Activated naive CD4-positive, alpha-beta T cell treated with anti-CD3 and anti-CD28 coated beads for 36 hours (primary cell): ENCODE measurements around the gene HSPA2. TPM values are rescaled to one million over a fixed set of nuclear protein-coding genes. Genes with fewer than 3 reads are reported as not detected.
"Not testable (repeated sequence)": the region's sequence is repeated elsewhere in the genome, so short reads cannot be mapped to it uniquely, and the experiment has no call there.

Source experiments
- CTCF ChIA-PET: fragments of 350-600 bp; sonication (Branson Sonifier 250); formaldehyde crosslinking; loops from one replicate; lab custom pipeline; 2021; ENCODE audit warnings: antibody characterized with exemption; lab: Charles Lee
- DNase-seq: peaks from one replicate; pipeline ENCODE4 v3.0.0-alpha.2; 2020
- H3K27ac Mint-ChIP-seq: one replicate; pipeline ENCODE4 v1.8.0; 2021; ENCODE audit warnings: mild to moderate bottlenecking, mixed read lengths
- H3K27me3 Mint-ChIP-seq: one replicate; pipeline ENCODE4 v1.8.0; 2021; ENCODE audit warnings: low read depth, mixed read lengths
- H3K36me3 Mint-ChIP-seq: one replicate; pipeline ENCODE4 v1.8.0; 2021; ENCODE audit warnings: low read depth, mixed read lengths
- H3K4me1 Mint-ChIP-seq: one replicate; pipeline ENCODE4 v1.8.0; 2021; ENCODE audit warnings: low read depth, mixed read lengths
- H3K4me3 Mint-ChIP-seq: one replicate; pipeline ENCODE4 v1.8.0; 2021; ENCODE audit warnings: mild to moderate bottlenecking, moderate library complexity, mixed read lengths
- H3K9me3 Mint-ChIP-seq: one replicate; pipeline ENCODE4 v1.8.0; 2021; ENCODE audit warnings: mixed read lengths
- intact Hi-C: fragments of 100-400 bp; cut with micrococcal nuclease; formaldehyde crosslinking; loops from one replicate; pipeline ENCODE4 v1.15.1; 2023
- total RNA-seq, 2 experiments: library from RNA; stranded (reverse); gene quantifications; one replicate each; pipeline ENCODE4 v1.2.3, GENCODE V29; 2021

Gene HSPA2
- total RNA-seq, 2 experiments from 2014 or later, result 4.1 to 5.1 TPM

- Mint-ChIP-seq H3K27ac (no peak overlapping the region), H3K4me3 (no peak overlapping the region), H3K36me3 (no peaks in the 10 kb centered on the region), H3K4me1 (no peaks in the 10 kb centered on the region), H3K9me3 (peaks cover 1% of the 10 kb centered on the region), H3K27me3 (peaks cover 2% of the 10 kb centered on the region)
- CTCF ChIA-PET, result interaction anchor here (0.6 kb wide), 1 partner anchor 95 kb away, joined by 3 read pairs; no protein-coding TSS in a partner anchor
- intact Hi-C loops, result no loop called here
- DNase-seq, result no peak
Observed at GRCh38 chr14:64569138-64569631, 28.6 kb downstream of the HSPA2 start.

- not testable (repeated sequence) for H3K9me3 Mint-ChIP-seq, H3K4me1 Mint-ChIP-seq
Observed at GRCh38 chr14:64569646-64570045, 29.1 kb downstream of the HSPA2 start.

GRCh38 chr14:64572386-64573104 lies 32.0 kb downstream of the HSPA2 start:
- intact Hi-C loops, result no loop called here

More at GRCh38 chr14:64569646-64570045, 29.1 kb downstream of the HSPA2 start:
- H3K36me3 Mint-ChIP-seq, CTCF ChIA-PET, H3K27me3 Mint-ChIP-seq, H3K4me3 Mint-ChIP-seq, DNase-seq, H3K27ac Mint-ChIP-seq, intact Hi-C loops: not testable (repeated sequence)

GRCh38 chr14:64573109-64573508 lies 32.6 kb downstream of the HSPA2 start:
- Mint-ChIP-seq H3K4me1 (no peaks in the 10 kb centered on the region), H3K4me3 (no peak overlapping the region), H3K36me3 (no peaks in the 10 kb centered on the region), H3K27ac (no peak overlapping the region), H3K27me3 (no peaks in the 10 kb centered on the region), H3K9me3 (peaks cover 1% of the 10 kb centered on the region)
- no peak for DNase-seq
- CTCF ChIA-PET, result no interaction called here
- intact Hi-C loops, result no loop called here

More at GRCh38 chr14:64572386-64573104, 32.0 kb downstream of the HSPA2 start:
- Mint-ChIP-seq H3K27me3 (no peaks in the 10 kb centered on the region), H3K36me3 (no peaks in the 10 kb centered on the region), H3K27ac (no peak overlapping the region), H3K4me1 (no peaks in the 10 kb centered on the region), H3K9me3 (peaks cover 1% of the 10 kb centered on the region), H3K4me3 (no peak overlapping the region)
- DNase-seq, result no peak
- CTCF ChIA-PET, result no interaction called here

GRCh38 chr14:64574371-64575107 lies 34.0 kb downstream of the HSPA2 start:
- no peak overlapping the region for H3K4me3 Mint-ChIP-seq
- H3K27ac Mint-ChIP-seq, result no peak overlapping the region
- CTCF ChIA-PET, result interaction anchor here (0.6 kb wide), 1 partner anchor 141 kb away, joined by 3 read pairs; no protein-coding TSS in a partner anchor
- H3K9me3 Mint-ChIP-seq, result peaks cover 1% of the 10 kb centered on the region
- H3K36me3 Mint-ChIP-seq, result no peaks in the 10 kb centered on the region
- H3K4me1 Mint-ChIP-seq, result no peaks in the 10 kb centered on the region
- intact Hi-C loops, result no loop called here
- no peak for DNase-seq
- no peaks in the 10 kb centered on the region for H3K27me3 Mint-ChIP-seq

- Mint-ChIP-seq H3K4me3 (no peak overlapping the region), H3K27ac (no peak overlapping the region), H3K36me3 (no peaks in the 10 kb centered on the region), H3K27me3 (no peaks in the 10 kb centered on the region), H3K4me1 (no peaks in the 10 kb centered on the region), H3K9me3 (no peaks in the 10 kb centered on the region)
- intact Hi-C loops, result no loop called here
- CTCF ChIA-PET, result interaction anchor here (1.7 kb wide), 1 partner anchor 60 kb away, joined by 3 read pairs; no protein-coding TSS in a partner anchor
- no peak for DNase-seq
Observed at GRCh38 chr14:64577211-64577610, 36.7 kb downstream of the HSPA2 start.

- no peaks in the 10 kb centered on the region for H3K36me3 Mint-ChIP-seq
- H3K27ac Mint-ChIP-seq, result no peak overlapping the region
- DNase-seq, result no peak
- no peaks in the 10 kb centered on the region for H3K4me1 Mint-ChIP-seq
- H3K4me3 Mint-ChIP-seq, result no peak overlapping the region
- H3K9me3 Mint-ChIP-seq, result no peaks in the 10 kb centered on the region
- CTCF ChIA-PET, result no interaction called here
- no peaks in the 10 kb centered on the region for H3K27me3 Mint-ChIP-seq
- intact Hi-C loops, result no loop called here
Observed at GRCh38 chr14:64580467-64580866, 39.9 kb downstream of the HSPA2 start.

GRCh38 chr14:64581363-64581762 lies 40.8 kb downstream of the HSPA2 start:
- Mint-ChIP-seq H3K27me3 (no peaks in the 10 kb centered on the region), H3K4me3 (no peak overlapping the region), H3K9me3 (no peaks in the 10 kb centered on the region), H3K36me3 (no peaks in the 10 kb centered on the region), H3K4me1 (no peaks in the 10 kb centered on the region), H3K27ac (no peak overlapping the region)
- no peak for DNase-seq
- CTCF ChIA-PET, result interaction anchor here (0.9 kb wide), 1 partner anchor 9 kb away, joined by 3 read pairs; no protein-coding TSS in a partner anchor
- intact Hi-C loops, result no loop called here

- intact Hi-C loops, result no loop called here
- Mint-ChIP-seq H3K36me3 (no peaks in the 10 kb centered on the region), H3K27ac (no peak overlapping the region), H3K27me3 (no peaks in the 10 kb centered on the region), H3K4me3 (no peak overlapping the region), H3K9me3 (no peaks in the 10 kb centered on the region), H3K4me1 (no peaks in the 10 kb centered on the region)
- CTCF ChIA-PET, result interaction anchor here (0.9 kb wide), 1 partner anchor 9 kb away, joined by 3 read pairs; no protein-coding TSS in a partner anchor
- DNase-seq, result no peak
Observed at GRCh38 chr14:64581817-64582216, 41.3 kb downstream of the HSPA2 start.

- Mint-ChIP-seq H3K27ac (no peak overlapping the region), H3K27me3 (no peaks in the 10 kb centered on the region), H3K4me3 (no peak overlapping the region), H3K9me3 (no peaks in the 10 kb centered on the region), H3K36me3 (no peaks in the 10 kb centered on the region), H3K4me1 (no peaks in the 10 kb centered on the region)
- CTCF ChIA-PET, result interaction anchor here (0.9 kb wide), 1 partner anchor 53 kb away, joined by 3 read pairs; no protein-coding TSS in a partner anchor
- intact Hi-C loops, result no loop called here
- DNase-seq, result no peak
Observed at GRCh38 chr14:64584190-64584589, 43.6 kb downstream of the HSPA2 start.

GRCh38 chr14:64591809-64592208 lies 51.3 kb downstream of the HSPA2 start:
- intact Hi-C loops, result no loop called here
- H3K27me3 Mint-ChIP-seq, result no peaks in the 10 kb centered on the region
- DNase-seq, result no peak
- CTCF ChIA-PET, result no interaction called here
- no peaks in the 10 kb centered on the region for H3K4me1 Mint-ChIP-seq
- H3K4me3 Mint-ChIP-seq, result no peak overlapping the region
- no peaks in the 10 kb centered on the region for H3K36me3 Mint-ChIP-seq
- H3K9me3 Mint-ChIP-seq, result no peaks in the 10 kb centered on the region
- no peak overlapping the region for H3K27ac Mint-ChIP-seq
